ENCODE results near the gene WFDC1.

DNA sequence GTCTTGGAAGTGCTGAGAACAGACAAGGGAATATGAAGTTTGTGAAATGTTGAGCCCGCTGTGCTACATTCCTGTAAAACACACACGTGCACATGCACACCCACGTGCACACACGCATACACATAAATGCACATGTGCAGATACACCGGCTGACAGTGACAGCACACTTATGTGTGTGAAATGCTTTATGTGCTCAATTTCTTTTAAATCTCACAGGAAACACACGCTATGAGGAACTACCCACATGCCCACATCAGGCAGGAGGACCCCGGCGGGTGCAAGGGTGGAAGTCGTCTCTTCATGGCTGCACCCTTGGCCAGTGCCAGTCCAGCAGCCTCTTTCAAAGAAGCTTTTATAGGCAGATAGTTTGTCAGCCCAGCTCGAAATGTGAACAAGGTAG is 561 bp upstream of the WFDC1 start:
- TF ChIP-seq, protein P1, sequence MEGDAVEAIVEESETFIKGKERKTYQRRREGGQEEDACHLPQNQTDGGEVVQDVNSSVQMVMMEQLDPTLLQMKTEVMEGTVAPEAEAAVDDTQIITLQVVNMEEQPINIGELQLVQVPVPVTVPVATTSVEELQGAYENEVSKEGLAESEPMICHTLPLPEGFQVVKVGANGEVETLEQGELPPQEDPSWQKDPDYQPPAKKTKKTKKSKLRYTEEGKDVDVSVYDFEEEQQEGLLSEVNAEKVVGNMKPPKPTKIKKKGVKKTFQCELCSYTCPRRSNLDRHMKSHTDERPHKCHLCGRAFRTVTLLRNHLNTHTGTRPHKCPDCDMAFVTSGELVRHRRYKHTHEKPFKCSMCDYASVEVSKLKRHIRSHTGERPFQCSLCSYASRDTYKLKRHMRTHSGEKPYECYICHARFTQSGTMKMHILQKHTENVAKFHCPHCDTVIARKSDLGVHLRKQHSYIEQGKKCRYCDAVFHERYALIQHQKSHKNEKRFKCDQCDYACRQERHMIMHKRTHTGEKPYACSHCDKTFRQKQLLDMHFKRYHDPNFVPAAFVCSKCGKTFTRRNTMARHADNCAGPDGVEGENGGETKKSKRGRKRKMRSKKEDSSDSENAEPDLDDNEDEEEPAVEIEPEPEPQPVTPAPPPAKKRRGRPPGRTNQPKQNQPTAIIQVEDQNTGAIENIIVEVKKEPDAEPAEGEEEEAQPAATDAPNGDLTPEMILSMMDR (IDR thresholded peaks at IDR 0.05): no peak
- TF ChIP-seq POLR2AphosphoS5 (IDR thresholded peaks at IDR 0.05; ENCODE audit: low read depth, low read length): no peak
- TF ChIP-seq, protein P2, sequence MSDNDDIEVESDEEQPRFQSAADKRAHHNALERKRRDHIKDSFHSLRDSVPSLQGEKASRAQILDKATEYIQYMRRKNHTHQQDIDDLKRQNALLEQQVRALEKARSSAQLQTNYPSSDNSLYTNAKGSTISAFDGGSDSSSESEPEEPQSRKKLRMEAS (IDR thresholded peaks at IDR 0.05; ENCODE audit: low read depth): no peak
- no peak for TF ChIP-seq TEAD4 (IDR thresholded peaks at IDR 0.05; ENCODE audit: borderline replicate concordance, insufficient read depth)
- TF ChIP-seq, protein P3, sequence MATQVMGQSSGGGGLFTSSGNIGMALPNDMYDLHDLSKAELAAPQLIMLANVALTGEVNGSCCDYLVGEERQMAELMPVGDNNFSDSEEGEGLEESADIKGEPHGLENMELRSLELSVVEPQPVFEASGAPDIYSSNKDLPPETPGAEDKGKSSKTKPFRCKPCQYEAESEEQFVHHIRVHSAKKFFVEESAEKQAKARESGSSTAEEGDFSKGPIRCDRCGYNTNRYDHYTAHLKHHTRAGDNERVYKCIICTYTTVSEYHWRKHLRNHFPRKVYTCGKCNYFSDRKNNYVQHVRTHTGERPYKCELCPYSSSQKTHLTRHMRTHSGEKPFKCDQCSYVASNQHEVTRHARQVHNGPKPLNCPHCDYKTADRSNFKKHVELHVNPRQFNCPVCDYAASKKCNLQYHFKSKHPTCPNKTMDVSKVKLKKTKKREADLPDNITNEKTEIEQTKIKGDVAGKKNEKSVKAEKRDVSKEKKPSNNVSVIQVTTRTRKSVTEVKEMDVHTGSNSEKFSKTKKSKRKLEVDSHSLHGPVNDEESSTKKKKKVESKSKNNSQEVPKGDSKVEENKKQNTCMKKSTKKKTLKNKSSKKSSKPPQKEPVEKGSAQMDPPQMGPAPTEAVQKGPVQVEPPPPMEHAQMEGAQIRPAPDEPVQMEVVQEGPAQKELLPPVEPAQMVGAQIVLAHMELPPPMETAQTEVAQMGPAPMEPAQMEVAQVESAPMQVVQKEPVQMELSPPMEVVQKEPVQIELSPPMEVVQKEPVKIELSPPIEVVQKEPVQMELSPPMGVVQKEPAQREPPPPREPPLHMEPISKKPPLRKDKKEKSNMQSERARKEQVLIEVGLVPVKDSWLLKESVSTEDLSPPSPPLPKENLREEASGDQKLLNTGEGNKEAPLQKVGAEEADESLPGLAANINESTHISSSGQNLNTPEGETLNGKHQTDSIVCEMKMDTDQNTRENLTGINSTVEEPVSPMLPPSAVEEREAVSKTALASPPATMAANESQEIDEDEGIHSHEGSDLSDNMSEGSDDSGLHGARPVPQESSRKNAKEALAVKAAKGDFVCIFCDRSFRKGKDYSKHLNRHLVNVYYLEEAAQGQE (IDR thresholded peaks at IDR 0.05; ENCODE audit: low read depth, low read length): no peak
- TF ChIP-seq, protein P4, sequence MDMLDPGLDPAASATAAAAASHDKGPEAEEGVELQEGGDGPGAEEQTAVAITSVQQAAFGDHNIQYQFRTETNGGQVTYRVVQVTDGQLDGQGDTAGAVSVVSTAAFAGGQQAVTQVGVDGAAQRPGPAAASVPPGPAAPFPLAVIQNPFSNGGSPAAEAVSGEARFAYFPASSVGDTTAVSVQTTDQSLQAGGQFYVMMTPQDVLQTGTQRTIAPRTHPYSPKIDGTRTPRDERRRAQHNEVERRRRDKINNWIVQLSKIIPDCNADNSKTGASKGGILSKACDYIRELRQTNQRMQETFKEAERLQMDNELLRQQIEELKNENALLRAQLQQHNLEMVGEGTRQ (IDR thresholded peaks at IDR 0.05; ENCODE audit: borderline replicate concordance, low read depth, low read length): no peak
- TF ChIP-seq GABPA (IDR thresholded peaks at IDR 0.05; ENCODE audit: low read depth): no peak
- TF ChIP-seq EP300 (IDR thresholded peaks at IDR 0.05; ENCODE audit: borderline replicate concordance in 1 of 2, low read depth in 1 of 2, low read length in 1 of 2): no peak
- TF ChIP-seq NRF1 (IDR thresholded peaks at IDR 0.05; ENCODE audit: low read depth, low read length): no peak
- no peak for TF ChIP-seq FOXM1 (IDR thresholded peaks at IDR 0.05; ENCODE audit: low read depth)
- TF ChIP-seq RXRA (IDR thresholded peaks at IDR 0.05; ENCODE audit: borderline replicate concordance, low read depth): no peak
- no peak for TF ChIP-seq FOSL2 (IDR thresholded peaks at IDR 0.05; ENCODE audit: borderline replicate concordance, low read depth)
- no peak for TF ChIP-seq NFIC (IDR thresholded peaks at IDR 0.05; ENCODE audit: borderline replicate concordance)
- TF ChIP-seq EZH2phosphoT487 (IDR thresholded peaks at IDR 0.05; ENCODE audit: borderline replicate concordance, low read depth): no peak
